ENCODE results near the gene TMEM198. TPM values are rescaled to one million over a fixed set of nuclear protein-coding genes. Genes with fewer than 3 reads are reported as not detected.

The TMEM198 gene
- total and polyA plus RNA-seq, 2 experiments from 2014 or later = 5.6 to 13.7 TPM

DNA sequence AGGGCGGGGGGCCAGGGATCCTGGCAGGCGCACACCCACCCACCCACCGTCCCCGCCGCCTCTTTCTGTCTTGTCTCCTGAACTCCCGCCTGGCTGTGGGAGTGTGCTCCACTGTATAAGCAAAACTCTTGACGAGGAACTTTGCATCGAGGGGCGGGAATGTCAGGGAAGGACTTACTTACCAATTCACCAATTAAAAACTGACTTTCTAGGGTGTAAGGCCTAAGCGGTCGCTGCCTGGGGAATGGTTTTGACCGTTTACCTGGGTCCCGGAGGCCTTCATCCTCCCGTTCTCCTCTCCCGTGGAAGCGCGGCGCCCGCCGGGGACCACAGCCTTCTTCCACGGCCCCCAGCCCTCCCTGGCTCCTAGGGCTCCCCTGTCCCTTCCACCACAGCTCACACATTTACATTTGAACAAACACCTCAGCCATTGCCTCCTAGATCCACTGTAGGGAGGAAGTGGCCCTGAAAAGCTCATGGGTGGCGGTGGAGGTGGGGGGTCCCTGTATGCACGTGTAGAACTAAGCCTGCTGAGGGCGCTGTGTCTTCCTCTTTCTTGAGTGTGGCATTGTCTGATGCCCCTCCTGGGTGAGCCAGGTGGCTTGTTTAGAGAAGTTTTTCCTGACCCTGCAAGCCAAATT lies 20.7 kb upstream of the TMEM198 start:
- peaks cover 65% of the 10 kb centered on the region for H3K4me1 Mint-ChIP-seq
- DNase-seq (ENCODE audit: low spot score) (peak; percentile 84), ATAC-seq (peak; percentile 27)
- H3K4me2 ChIP-seq = peak overlapping the region; percentile 79
- peak overlapping the region; percentile 64 for H3K4me3 ChIP-seq
- H3K27me3 Mint-ChIP-seq (ENCODE audit: insufficient read depth, low read depth, poor library complexity) = peaks cover 21% of the 10 kb centered on the region
- H4K20me1 ChIP-seq (replicated peaks; ENCODE audit: insufficient read depth) = no peaks in the 10 kb centered on the region
- H3K4me3 Mint-ChIP-seq = peak overlapping the region; percentile 70
- H3K27me3 ChIP-seq (ENCODE audit: insufficient read depth) = peaks cover 29% of the 10 kb centered on the region
- no peaks in the 10 kb centered on the region for H3K9me3 Mint-ChIP-seq
- no peaks in the 10 kb centered on the region; the same call in 2 of the 3 replicates for H3K36me3 Mint-ChIP-seq (ENCODE audit: low read depth)
- H3K27ac ChIP-seq (ENCODE audit: low read depth) = peak overlapping the region; percentile 84
- peaks cover 29% of the 10 kb centered on the region for H3K4me1 ChIP-seq (ENCODE audit: insufficient read depth)
- H3K79me2 ChIP-seq (replicated peaks; ENCODE audit: insufficient read depth) = no peaks in the 10 kb centered on the region
- TF ChIP-seq, protein P1, sequence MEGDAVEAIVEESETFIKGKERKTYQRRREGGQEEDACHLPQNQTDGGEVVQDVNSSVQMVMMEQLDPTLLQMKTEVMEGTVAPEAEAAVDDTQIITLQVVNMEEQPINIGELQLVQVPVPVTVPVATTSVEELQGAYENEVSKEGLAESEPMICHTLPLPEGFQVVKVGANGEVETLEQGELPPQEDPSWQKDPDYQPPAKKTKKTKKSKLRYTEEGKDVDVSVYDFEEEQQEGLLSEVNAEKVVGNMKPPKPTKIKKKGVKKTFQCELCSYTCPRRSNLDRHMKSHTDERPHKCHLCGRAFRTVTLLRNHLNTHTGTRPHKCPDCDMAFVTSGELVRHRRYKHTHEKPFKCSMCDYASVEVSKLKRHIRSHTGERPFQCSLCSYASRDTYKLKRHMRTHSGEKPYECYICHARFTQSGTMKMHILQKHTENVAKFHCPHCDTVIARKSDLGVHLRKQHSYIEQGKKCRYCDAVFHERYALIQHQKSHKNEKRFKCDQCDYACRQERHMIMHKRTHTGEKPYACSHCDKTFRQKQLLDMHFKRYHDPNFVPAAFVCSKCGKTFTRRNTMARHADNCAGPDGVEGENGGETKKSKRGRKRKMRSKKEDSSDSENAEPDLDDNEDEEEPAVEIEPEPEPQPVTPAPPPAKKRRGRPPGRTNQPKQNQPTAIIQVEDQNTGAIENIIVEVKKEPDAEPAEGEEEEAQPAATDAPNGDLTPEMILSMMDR (conservative IDR thresholded peaks at IDR 0.05; ENCODE audit: low read depth in 2 of 2) = peak; percentile 71 to 80
- TF ChIP-seq JUNB (IDR thresholded peaks at IDR 0.05; ENCODE audit: unreplicated experiment) (peak; percentile 12), ZNF331 (CRISPR knock-in tag; IDR thresholded peaks at IDR 0.05; ENCODE audit: low read depth) (no peak), POLR2AphosphoS5 (IDR thresholded peaks at IDR 0.05; ENCODE audit: low read depth) (peak; percentile 31; the same call in 1 of the 2 replicates), NANOG (IDR thresholded peaks at IDR 0.05; ENCODE audit: borderline replicate concordance) (no peak)
- TF ChIP-seq, protein P2, sequence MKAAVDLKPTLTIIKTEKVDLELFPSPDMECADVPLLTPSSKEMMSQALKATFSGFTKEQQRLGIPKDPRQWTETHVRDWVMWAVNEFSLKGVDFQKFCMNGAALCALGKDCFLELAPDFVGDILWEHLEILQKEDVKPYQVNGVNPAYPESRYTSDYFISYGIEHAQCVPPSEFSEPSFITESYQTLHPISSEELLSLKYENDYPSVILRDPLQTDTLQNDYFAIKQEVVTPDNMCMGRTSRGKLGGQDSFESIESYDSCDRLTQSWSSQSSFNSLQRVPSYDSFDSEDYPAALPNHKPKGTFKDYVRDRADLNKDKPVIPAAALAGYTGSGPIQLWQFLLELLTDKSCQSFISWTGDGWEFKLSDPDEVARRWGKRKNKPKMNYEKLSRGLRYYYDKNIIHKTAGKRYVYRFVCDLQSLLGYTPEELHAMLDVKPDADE (IDR thresholded peaks at IDR 0.05) = 0 out of 2 replicates have a peak, but pooled peaks have one; percentile 28
- peak overlapping the region; percentile 97 for H2AFZ ChIP-seq
- H3K36me3 ChIP-seq (ENCODE audit: insufficient read depth) = no peaks in the 10 kb centered on the region
- peaks cover 22% of the 10 kb centered on the region for H3F3A ChIP-seq (replicated peaks; ENCODE audit: low read depth)
- H3K27ac Mint-ChIP-seq = no peak overlapping the region
- no peaks in the 10 kb centered on the region for H3K9me2 ChIP-seq (ENCODE audit: insufficient read depth)

DNA sequence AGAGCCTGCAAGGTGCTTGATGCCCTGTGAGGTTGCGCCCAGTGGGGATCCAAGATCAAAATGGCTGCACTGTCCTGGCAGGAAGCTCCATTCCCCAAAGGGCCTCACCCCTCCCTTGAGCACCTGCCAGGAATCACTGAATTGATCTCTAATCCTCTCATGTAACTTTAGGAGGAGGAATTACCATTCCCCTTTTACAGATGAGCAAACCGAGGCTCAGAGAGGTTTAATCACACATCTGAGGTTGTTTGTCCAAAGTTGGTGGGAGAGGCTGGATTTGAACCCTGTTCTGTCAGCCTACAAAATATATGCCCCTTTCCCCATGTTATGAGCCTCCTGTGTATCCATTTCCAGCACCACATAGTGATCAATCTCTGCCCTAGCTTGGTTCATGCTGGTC lies 19.0 kb upstream of the TMEM198 start:
- H3K79me2 ChIP-seq (replicated peaks; ENCODE audit: insufficient read depth) = no peaks in the 10 kb centered on the region
- no peak overlapping the region for H3K27ac ChIP-seq (ENCODE audit: low read depth)
- TF ChIP-seq EZH2 (IDR thresholded peaks at IDR 0.05; ENCODE audit: low read depth, unreplicated experiment) (no peak), ZNF331 (CRISPR knock-in tag; IDR thresholded peaks at IDR 0.05; ENCODE audit: low read depth) (no peak), JUNB (IDR thresholded peaks at IDR 0.05; ENCODE audit: unreplicated experiment) (no peak), EZH2phosphoT487 (IDR thresholded peaks at IDR 0.05; ENCODE audit: unreplicated experiment) (no peak), POLR2AphosphoS5 (IDR thresholded peaks at IDR 0.05; ENCODE audit: low read depth) (no peak), NANOG (IDR thresholded peaks at IDR 0.05; ENCODE audit: borderline replicate concordance) (no peak), STAT1 (IDR thresholded peaks at IDR 0.05; ENCODE audit: unreplicated experiment) (no peak), ZNF114 (CRISPR knock-in tag; IDR thresholded peaks at IDR 0.05) (no peak), CREB1 (CRISPR knock-in tag; IDR thresholded peaks at IDR 0.05; ENCODE audit: low read depth) (no peak)
- TF ChIP-seq, protein P3, sequence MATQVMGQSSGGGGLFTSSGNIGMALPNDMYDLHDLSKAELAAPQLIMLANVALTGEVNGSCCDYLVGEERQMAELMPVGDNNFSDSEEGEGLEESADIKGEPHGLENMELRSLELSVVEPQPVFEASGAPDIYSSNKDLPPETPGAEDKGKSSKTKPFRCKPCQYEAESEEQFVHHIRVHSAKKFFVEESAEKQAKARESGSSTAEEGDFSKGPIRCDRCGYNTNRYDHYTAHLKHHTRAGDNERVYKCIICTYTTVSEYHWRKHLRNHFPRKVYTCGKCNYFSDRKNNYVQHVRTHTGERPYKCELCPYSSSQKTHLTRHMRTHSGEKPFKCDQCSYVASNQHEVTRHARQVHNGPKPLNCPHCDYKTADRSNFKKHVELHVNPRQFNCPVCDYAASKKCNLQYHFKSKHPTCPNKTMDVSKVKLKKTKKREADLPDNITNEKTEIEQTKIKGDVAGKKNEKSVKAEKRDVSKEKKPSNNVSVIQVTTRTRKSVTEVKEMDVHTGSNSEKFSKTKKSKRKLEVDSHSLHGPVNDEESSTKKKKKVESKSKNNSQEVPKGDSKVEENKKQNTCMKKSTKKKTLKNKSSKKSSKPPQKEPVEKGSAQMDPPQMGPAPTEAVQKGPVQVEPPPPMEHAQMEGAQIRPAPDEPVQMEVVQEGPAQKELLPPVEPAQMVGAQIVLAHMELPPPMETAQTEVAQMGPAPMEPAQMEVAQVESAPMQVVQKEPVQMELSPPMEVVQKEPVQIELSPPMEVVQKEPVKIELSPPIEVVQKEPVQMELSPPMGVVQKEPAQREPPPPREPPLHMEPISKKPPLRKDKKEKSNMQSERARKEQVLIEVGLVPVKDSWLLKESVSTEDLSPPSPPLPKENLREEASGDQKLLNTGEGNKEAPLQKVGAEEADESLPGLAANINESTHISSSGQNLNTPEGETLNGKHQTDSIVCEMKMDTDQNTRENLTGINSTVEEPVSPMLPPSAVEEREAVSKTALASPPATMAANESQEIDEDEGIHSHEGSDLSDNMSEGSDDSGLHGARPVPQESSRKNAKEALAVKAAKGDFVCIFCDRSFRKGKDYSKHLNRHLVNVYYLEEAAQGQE (IDR thresholded peaks at IDR 0.05; ENCODE audit: unreplicated experiment) = no peak
- TF ChIP-seq, protein P1 (conservative IDR thresholded peaks at IDR 0.05; ENCODE audit: low read depth in 2 of 2) = no peak

More for the DNA sequence above, 19.0 kb upstream of the TMEM198 start:
- peaks cover 29% of the 10 kb centered on the region for H3K4me1 ChIP-seq (ENCODE audit: insufficient read depth)
- Mint-ChIP-seq H3K27ac (no peak overlapping the region), H3K27me3 (ENCODE audit: insufficient read depth, low read depth, poor library complexity) (peaks cover 32% of the 10 kb centered on the region), H3K4me3 (no peak overlapping the region), H3K9me3 (no peaks in the 10 kb centered on the region), H3K36me3 (ENCODE audit: low read depth) (no peaks in the 10 kb centered on the region; the same call in 2 of the 3 replicates), H3K4me1 (peaks cover 62% of the 10 kb centered on the region)
- no peak overlapping the region for H2AFZ ChIP-seq
- no peak for DNase-seq (ENCODE audit: low spot score)
- H4K20me1 ChIP-seq (replicated peaks; ENCODE audit: insufficient read depth) = no peaks in the 10 kb centered on the region
- H3K4me2 ChIP-seq = no peak overlapping the region; the same call in 1 of the 2 replicates
- no peak overlapping the region for H3K4me3 ChIP-seq
- peaks cover 22% of the 10 kb centered on the region for H3F3A ChIP-seq (replicated peaks; ENCODE audit: low read depth)
- peaks cover 37% of the 10 kb centered on the region for H3K27me3 ChIP-seq (ENCODE audit: insufficient read depth)
- no peaks in the 10 kb centered on the region for H3K9me2 ChIP-seq (ENCODE audit: insufficient read depth)
- H3K36me3 ChIP-seq (ENCODE audit: insufficient read depth) = no peaks in the 10 kb centered on the region; the same call in 1 of the 2 replicates
- ATAC-seq = no peak

All from GM23338 (cell line).